GM12864 (cell line): ENCODE data around the gene ENTPD6.
"Not testable (repeated sequence)": the region's sequence is repeated elsewhere in the genome, so short reads cannot be mapped to it uniquely, and the experiment has no call there.

Experiments used
- DNase-seq: peaks from one replicate; pipeline ENCODE4 v3.0.0-alpha.2; 2011; ENCODE audit warnings: low read depth
- H3K4me3 ChIP-seq: 2 replicates; pipeline ENCODE4 v1.5.1; 2011; ENCODE audit warnings: mild to moderate bottlenecking, low read depth, low read length, control low read depth
- CTCF ChIP-seq: IDR thresholded peaks from 2 replicates; pipeline ENCODE4 v1.5.1; 2011; ENCODE audit warnings: low read depth, mild to moderate bottlenecking, moderate library complexity, low read length, control low read depth, inconsistent platforms; ENCODE audit errors: missing control alignments

The ENTPD6 gene

GRCh38 chr20:25158043-25158442 is 37.5 kb upstream of the ENTPD6 start:
- no peak overlapping the region for H3K4me3 ChIP-seq
- no peak for DNase-seq
- no peak for TF ChIP-seq CTCF

GRCh38 chr20:25160467-25160866 is 35.0 kb upstream of the ENTPD6 start:
- no peak for DNase-seq
- no peak overlapping the region for H3K4me3 ChIP-seq
- no peak for TF ChIP-seq CTCF

GRCh38 chr20:25160897-25161296 is 34.6 kb upstream of the ENTPD6 start:
- H3K4me3 ChIP-seq: no peak overlapping the region
- no peak for TF ChIP-seq CTCF
- DNase-seq: no peak

- TF ChIP-seq CTCF: no peak
- no peak for DNase-seq
- no peak overlapping the region for H3K4me3 ChIP-seq
Observed at GRCh38 chr20:25165128-25165527, 30.4 kb upstream of the ENTPD6 start.

GRCh38 chr20:25166105-25166782 is 29.3 kb upstream of the ENTPD6 start:
- DNase-seq, H3K4me3 ChIP-seq: not testable (repeated sequence)

GRCh38 chr20:25173321-25173720 is 22.2 kb upstream of the ENTPD6 start:
- no peak overlapping the region for H3K4me3 ChIP-seq
- no peak for TF ChIP-seq CTCF
- DNase-seq: no peak

- H3K4me3 ChIP-seq: no peak overlapping the region
- no peak for TF ChIP-seq CTCF
- no peak for DNase-seq
Observed at GRCh38 chr20:25173886-25174308, 21.6 kb upstream of the ENTPD6 start.
